Nucleus accumbens (tissue), 56 donors: ENCODE measurements around the gene ONECUT2.
"Not testable (repeated sequence)": the region's sequence is repeated elsewhere in the genome, so short reads cannot be mapped to it uniquely, and the experiment has no call there.

Source experiments
- DNase-seq, 56 donors: peaks; one replicate each; lab custom pipeline; 2025; lab: John Stamatoyannopoulos, UW

Gene ONECUT2

DNA sequence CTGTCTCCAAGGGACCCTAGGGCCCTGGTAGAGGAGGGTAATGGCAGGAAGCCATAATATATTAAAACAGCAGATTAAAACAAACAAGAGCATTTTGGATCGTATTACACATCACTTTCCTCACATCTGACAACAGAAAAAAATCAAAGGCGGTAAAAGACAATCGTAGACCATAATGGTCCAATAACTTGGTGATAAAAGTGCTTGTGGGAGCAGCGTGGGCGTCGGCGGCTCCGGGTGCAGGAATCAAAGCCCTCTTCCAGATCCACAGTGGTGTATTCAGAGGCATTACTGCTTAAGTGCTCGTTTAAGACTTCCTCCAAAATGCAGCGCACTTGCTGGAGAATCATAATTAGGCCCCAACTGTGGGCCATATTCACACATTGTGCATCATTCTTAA lies 83.4 kb downstream of the ONECUT2 start:
- no peak for DNase-seq

DNA sequence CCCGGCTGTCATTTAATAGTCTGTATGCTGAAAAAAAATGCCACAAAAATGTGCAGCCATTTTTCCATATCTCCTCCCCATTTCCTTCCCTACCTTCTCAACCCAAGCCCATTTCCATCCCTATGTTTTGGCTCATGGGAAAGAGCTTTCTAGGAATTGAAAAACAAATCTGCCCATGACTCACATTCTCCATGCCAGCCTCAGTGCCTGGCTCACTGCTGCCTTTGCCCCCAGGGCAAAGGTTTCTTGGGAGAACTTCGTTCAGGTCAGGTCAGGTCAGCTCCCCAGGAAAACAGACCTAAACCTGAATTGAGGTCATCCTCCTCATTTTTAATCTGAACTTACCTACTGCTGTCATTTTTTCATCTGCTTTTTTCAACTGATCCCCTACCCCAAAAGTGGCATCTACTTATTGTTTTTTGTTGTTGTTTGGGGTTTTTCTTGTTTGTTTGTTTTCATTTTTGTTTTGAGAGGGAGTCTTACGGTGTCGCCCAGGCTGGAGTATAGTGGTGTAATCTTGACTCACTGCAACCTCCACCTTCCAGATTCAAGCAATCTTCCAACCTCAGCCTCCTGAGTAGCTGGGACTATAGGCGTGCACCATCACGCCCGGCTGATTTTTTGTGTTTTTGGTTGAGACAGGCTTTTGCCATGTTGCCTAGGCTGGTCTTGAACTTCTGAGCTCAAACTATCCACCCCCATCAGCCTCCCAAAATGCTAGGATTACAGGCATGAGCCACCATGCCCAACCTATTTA lies 84.7 kb downstream of the ONECUT2 start:
- no peak for DNase-seq

DNA sequence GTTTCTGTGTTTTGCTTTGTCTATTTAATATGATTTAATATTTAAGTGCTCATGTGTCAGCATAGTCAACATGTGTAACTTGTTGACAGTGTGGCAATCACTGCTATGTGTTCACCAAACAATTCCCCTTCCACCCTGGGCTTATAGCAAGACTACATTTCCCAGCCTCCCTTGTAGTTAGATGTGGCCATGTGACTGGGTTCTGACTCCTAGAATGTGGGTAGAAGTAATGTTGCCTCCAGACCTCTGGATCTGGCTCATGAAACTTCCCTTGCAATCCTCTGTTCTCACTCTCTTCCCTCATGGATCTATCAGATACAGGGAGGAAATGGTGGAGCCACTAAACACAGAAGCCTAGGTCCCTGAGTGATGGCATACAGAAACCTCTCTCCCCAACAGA lies 87.2 kb downstream of the ONECUT2 start:
- DNase-seq = not testable (repeated sequence)

DNA sequence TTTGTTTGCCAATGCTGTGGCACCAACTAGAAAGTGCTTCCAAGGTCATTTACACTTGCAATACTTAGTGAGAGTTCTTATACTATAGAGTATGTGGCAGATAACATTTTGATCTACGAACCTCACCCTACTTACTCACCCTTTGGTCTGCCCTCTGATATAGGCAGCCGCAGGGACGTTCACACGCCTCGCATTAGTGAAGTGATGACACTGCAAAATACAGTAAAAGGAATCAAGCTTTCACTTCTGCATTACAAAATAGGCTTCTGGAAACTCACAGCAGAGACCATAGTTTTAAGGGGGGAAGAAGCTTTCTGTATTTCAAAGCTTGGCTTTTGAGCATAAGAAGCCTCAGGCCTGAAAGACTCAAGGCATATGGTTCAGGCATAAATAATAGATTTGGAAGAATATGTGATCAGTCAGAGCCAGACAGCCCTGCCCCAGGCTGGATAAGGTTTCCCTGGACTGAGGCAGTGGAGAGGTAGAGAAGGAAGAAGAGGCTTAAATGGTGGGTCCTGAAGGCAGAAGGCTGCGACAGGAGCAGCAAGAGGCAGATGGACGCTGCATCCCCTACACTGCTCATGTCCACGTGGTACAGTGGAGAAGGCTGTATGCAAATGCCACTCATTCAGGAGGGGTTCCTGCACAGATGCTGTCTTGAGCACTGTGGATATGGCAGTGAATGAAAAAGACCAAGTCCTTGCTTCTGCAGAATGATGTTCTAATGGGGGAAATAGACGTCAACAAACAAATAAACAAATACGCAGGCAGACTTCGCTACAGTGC lies 88.2 kb downstream of the ONECUT2 start:
- no peak for DNase-seq

DNA sequence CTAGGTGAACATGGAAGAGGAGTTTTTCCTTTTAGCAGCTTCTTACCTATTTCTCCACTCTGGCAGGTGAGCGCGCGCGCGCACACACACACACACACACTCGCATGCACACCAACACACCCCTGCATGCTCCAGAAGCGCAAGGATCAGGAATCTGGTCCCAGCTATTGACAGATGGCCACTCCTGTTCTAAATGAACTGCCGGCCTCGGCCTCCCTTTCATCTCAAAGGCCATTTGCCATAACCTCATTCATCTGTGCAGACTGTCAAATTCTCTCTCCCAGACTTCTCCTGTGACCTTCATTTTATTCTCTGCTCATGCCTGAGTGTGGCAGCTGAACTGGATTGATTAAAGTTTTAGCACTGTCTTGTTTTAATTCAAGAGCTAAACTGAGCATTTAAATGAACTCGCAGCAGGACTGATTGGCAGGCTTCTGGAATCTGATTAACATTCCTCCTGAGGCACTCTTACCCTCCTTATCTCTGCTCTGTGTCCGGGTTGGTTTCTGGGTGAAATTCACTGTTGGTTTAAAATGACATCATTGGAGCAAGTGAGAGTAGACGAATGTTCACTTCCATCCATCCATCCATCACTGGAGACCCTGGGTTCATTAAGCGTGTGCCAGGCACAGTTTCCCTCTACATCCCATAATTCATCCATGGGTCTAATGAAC lies 92.5 kb downstream of the ONECUT2 start:
- no peak for DNase-seq

DNA sequence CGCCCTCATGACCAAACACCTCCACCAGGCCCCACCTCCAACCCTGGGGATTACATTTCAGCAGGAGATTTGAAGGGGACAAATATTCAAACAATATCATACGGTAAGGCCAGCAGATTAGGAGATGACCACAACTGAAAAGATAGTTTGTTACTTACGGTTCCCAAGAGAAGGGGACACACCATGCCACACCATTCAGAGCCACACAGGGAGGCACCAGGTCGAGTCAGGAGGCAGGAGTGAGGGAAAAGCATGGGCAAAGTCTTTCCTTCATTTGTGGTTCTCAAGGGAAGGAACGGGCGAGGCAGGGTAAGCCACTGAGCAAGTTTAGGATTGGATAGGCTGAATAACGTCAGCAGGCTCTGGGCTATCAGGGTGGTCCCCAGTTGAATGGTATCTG lies 94.0 kb downstream of the ONECUT2 start:
- no peak for DNase-seq

DNA sequence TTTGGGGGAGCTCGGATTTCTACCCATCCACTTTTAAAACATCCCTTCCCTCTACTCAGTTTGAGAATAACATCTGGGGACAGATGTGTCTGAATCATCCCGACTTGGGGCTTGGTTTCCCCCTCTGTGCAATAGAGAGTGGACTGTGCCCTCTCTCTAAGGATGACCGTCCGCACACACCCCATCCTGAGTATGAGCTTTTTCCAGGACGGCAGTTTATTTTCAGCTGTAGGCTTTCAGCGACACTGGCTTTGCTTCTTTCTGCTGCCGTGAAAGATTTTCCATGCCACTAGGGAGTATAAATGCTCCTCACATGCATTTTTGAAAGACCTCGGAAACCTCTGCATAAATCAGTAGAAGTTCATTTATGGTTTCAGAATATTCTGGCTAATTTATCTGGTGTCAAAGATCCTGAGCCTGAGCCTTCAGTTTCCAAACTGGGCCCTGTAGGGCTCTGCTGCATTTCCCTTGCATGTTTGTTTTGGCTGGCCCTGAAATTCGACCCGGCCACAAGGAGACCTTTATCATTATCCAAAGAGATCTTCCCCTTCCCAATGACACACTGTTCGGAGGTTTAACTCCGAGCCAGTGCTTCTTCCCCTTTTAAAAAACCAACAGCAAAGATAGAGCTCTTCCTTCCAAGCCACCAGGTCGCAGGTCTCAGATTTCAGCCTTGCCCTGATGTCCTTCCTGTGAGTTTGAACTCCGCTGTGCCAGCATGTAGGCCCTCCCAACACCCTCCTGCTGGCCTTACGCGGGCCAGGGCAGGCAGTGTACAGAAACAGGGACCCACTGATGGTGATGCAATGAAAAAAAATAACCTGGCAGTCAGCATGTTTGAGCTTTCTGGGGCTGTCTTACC lies 98.1 kb downstream of the ONECUT2 start:
- DNase-seq = no peak

DNA sequence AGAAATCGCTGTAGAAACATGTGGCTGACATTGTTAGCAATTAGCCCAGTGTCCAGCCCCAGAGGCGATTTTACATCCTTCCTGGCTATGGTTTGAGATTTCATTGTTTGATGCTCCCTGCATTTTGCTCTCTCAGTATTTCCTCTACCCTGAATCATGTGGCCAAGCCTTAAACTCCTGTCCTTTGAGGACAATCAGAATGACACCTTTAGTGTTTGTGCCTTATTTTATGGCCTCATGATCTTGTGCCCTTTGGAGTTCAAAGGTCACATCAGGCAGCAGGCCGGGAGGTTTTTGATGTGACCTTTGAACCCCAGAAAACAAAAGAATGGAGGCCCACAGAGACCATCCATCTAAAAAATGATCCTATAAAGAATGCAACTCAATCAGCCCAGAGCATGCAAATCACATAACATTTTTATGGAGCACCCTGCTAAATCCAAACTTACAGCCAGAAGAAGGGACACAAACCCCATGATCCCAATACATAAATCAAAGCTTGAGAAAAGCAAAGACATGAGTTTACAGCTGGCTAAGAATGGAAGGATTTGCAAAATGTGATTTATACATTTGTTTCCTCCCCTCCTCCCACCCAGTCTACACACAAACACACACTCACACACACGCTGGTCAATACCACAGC lies 98.8 kb downstream of the ONECUT2 start:
- DNase-seq = no peak

DNA sequence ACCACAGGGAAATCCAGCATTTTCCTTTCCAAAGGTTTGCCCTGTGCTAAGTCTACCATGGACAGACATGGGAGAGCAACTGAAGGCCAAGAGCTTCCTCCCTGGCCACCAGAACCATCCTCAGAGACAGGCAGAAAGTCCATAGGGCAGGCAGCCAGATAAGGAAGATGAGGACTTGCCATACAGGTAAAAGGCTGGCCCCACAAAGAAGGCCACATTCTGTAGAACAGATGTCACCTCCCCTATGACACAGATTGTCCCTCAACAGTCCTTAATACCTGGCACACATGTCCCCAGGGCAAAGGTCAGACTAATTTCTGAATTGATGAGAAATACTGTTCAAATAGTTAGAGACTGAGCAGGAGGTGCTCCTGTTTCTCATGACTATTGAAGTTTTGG lies 99.3 kb downstream of the ONECUT2 start:
- no peak for DNase-seq

DNA sequence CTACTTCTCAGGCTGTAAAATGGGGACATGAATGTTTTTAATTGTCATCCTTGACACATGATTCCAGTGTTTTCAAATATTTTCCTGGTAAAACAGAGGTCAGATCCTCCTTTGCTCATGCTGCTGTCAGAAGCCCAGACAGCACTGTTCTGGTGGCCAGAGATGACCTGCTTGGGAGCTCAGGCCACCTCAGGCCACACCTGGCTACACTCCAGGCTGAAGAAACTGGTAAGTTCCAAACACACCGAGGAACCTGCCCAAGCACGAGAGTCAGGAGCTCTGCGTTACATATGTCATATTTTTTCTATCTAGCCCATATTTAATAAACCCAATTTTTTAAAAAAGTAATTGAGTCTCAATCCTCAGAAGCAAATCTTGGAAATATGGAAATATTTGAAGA lies 103.4 kb downstream of the ONECUT2 start:
- no peak for DNase-seq

DNA sequence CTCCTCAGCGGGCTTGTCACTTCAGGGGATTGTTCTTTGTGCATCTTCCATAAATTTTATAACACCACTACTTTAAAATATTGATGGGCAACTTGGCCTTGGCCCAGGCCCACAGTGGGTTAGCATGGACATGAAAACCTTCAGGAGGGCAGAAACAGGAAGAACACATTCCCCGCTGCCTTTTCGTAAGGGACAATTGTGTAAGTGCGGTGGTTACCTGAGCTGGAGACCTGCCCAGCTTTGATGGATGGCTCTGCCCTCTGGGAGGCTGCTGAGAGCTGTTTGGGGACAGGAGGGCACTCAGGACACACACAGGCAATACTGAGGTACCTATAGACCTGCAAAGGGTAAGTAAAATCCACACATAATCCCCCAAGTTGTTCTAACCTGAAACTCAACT lies 104.5 kb downstream of the ONECUT2 start:
- no peak for DNase-seq
